Activated naive CD8-positive, alpha-beta T cell (primary cell): ENCODE results near the gene KIF25.

Experiments
- H3K27ac Mint-ChIP-seq: one replicate; pipeline ENCODE4 v1.8.0; 2021; ENCODE audit warnings: mixed read lengths
- H3K27me3 Mint-ChIP-seq: one replicate; pipeline ENCODE4 v1.8.0; 2021; ENCODE audit warnings: mixed read lengths
- H3K36me3 Mint-ChIP-seq: one replicate; pipeline ENCODE4 v1.8.0; 2021; ENCODE audit warnings: mixed read lengths
- H3K4me1 Mint-ChIP-seq: one replicate; pipeline ENCODE4 v1.8.0; 2021; ENCODE audit warnings: low read depth, mixed read lengths
- H3K4me3 Mint-ChIP-seq: one replicate; pipeline ENCODE4 v1.8.0; 2021; ENCODE audit warnings: mild to moderate bottlenecking, mixed read lengths
- H3K9me3 Mint-ChIP-seq: one replicate; pipeline ENCODE4 v1.8.0; 2021; ENCODE audit warnings: low read depth, mixed read lengths

Gene KIF25

DNA sequence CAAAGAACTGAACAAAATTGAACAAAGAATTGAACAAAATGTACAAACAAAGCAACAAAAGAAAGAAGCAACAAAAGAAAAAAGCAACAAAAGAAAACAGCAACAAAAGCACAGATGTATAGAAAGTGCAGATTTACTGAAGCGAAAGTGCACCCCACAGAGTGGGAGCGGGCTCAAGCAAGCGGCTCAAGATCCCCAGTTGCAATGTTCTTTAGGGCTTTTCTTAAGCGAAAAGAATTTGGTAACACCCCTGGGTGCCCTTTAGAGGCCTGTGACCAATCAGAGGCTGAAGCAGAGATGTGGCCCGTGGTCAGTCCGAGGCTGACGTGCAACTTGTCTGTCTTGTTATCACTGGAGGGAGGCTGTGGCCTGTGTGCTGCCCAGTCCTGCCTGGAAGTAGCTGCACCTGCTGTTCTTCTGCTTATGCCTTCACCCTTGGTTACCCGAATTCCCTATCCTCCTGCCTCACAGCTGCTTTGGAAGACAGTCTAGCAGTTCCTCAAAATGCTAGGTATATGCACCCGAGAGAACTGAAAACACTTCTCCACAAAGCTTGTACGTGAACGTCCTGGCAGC, 13.2 kb upstream of the KIF25 start:
- no peaks in the 10 kb centered on the region for H3K36me3 Mint-ChIP-seq
- H3K27me3 Mint-ChIP-seq = peaks cover 2% of the 10 kb centered on the region
- no peaks in the 10 kb centered on the region for H3K4me1 Mint-ChIP-seq
- no peaks in the 10 kb centered on the region for H3K9me3 Mint-ChIP-seq
- H3K27ac Mint-ChIP-seq = no peak overlapping the region
- H3K4me3 Mint-ChIP-seq = no peak overlapping the region

GRCh38 chr6:167984876-167985604, 12.4 kb upstream of the KIF25 start:
- H3K36me3 Mint-ChIP-seq = no peaks in the 10 kb centered on the region
- H3K27me3 Mint-ChIP-seq = peaks cover under 1% of the 10 kb centered on the region
- H3K27ac Mint-ChIP-seq = no peak overlapping the region
- H3K9me3 Mint-ChIP-seq = no peaks in the 10 kb centered on the region
- no peaks in the 10 kb centered on the region for H3K4me1 Mint-ChIP-seq
- no peak overlapping the region for H3K4me3 Mint-ChIP-seq

DNA sequence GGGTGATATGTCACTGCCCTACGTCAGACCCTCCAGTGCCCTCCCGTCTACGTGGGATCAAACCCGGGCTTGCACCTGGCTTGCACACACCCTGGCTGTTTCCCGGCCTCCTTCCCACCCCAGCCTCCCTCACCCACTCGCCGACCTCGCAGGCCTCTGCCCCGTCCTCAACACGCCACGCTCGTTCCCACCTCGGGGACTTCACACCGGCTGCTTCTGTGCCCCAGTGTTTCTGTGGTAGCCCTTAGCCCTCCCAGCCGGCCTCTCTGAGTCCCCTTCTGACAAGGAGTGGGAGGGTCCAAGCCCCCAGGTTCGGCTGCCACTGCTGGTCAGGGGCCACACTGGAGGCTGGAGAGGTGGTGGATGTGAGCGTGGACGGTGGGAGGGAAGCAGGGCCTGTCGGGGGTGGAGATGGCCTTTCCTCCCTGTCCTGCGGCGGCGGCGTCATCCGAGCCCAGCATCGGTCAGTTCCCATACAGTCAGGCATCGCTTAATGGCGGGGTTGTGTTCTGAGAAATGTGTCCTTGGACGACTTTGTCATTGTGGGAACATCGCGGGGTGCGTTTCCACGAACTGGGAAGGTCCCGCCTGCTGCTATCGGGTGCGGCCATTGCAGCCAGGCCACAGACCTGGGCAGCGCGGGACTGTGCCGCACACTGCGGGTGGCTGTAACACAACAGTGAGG, 11.4 kb upstream of the KIF25 start:
- Mint-ChIP-seq H3K9me3 (no peaks in the 10 kb centered on the region), H3K36me3 (no peaks in the 10 kb centered on the region), H3K4me1 (no peaks in the 10 kb centered on the region), H3K27me3 (no peaks in the 10 kb centered on the region), H3K4me3 (no peak overlapping the region), H3K27ac (no peak overlapping the region)

DNA sequence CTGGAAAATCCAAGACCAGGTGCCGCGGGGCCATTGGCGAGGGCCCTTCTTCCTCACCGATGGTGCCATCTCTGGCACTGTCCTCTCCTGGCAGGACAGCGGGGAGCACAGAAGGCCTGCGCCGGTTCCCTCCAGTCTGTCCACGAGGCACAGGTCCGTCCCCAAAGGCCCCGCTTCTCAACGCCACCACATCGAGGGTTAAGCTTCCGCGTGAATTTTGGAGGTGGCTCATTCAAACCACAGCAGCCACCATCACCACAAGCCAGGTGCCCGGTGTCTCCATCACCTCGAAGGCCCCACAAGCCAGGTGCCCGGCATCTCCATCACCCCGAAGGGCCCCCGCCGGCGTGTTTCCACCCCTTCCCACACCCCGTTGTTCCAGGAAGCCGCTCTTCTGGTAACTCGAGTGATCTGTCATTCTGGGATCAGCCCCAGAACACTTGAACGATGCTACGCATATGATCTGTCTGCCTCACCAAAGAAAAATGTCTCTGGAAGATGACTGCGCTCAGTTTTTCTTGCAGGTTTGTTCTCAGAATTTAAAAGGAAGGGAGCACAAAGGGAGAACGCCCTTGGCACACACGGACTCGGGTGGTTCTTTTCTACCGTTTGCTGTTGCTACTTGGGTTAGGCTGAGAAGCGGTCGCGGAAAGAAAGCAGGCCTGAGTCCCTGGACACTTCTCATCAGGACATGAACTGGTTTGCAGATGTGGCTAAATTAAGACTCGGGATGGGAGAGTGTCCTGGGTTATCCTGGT, 9.9 kb upstream of the KIF25 start:
- H3K27ac Mint-ChIP-seq = no peak overlapping the region
- H3K4me1 Mint-ChIP-seq = no peaks in the 10 kb centered on the region
- no peaks in the 10 kb centered on the region for H3K36me3 Mint-ChIP-seq
- no peaks in the 10 kb centered on the region for H3K27me3 Mint-ChIP-seq
- H3K4me3 Mint-ChIP-seq = no peak overlapping the region
- no peaks in the 10 kb centered on the region for H3K9me3 Mint-ChIP-seq

DNA sequence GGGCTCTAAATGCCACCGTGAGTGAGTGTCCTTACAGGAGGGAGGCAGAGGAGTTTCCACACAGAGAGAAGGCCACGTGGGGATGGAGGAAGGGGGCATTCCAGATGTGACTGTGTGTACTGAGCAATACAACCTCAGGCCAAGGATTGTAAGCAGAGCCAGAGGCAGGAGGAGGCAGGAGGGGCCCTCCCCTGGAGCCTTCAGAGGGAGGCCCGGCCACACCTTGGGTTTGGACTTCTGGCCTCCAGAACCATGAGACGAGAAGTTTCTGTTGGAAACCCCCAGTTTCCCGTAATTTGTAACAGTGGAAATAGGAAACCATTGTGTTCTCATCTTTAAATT, 9.3 kb upstream of the KIF25 start:
- Mint-ChIP-seq H3K27ac (no peak overlapping the region), H3K4me3 (no peak overlapping the region), H3K4me1 (no peaks in the 10 kb centered on the region), H3K9me3 (no peaks in the 10 kb centered on the region), H3K36me3 (no peaks in the 10 kb centered on the region), H3K27me3 (no peaks in the 10 kb centered on the region)

- Mint-ChIP-seq H3K4me1 (no peaks in the 10 kb centered on the region), H3K27me3 (peaks cover 3% of the 10 kb centered on the region), H3K36me3 (no peaks in the 10 kb centered on the region), H3K4me3 (no peak overlapping the region), H3K9me3 (no peaks in the 10 kb centered on the region), H3K27ac (no peak overlapping the region)
These were observed 8.3 kb upstream of the KIF25 start for GRCh38 chr6:167988945-167989841.

DNA sequence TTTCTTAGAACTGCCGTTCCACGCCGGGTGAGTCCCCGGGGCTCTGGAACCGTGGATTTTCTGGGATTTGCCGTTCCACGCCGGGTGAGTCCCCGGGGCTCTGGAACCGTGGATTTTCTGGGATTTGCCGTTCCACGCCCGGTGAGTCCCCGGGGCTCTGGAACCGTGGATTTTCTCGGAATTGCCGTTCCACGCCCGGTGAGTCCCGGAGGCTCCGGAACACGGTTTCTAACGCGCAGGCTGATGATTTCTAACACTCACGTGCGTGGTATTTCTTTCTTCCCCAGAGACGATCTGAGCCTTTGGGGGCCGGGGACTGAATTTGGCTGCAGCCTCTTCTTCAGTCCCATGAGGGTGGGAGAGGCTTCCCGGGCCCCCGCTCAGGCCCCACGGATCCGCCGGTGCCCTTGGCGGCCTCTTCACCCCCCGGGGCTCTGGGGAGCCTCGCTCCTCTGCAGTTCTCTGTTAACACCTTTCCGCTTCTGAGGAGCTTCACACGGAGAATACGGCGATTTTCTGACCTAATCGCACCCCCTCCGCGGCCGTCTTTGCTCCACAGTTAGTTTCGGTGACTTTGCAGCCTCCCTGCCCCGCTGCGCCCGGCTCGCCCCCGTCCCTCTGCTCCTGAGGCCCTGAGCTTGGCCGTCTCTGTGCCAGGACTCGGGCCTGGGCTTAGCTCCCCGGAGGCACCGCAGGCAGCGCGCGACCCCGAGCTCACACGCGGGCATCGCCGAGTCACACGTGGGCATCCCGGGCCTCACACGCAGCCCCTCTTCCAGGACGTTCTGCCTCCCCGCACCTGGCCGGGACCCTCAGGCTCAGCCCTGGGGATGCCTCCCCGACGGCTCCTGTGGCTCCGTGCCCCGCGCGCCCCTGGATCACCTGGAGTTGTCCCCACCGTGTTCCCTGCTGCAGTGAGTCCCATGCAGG, 7.2 kb upstream of the KIF25 start:
- H3K4me3 Mint-ChIP-seq = no peak overlapping the region
- no peaks in the 10 kb centered on the region for H3K4me1 Mint-ChIP-seq
- H3K36me3 Mint-ChIP-seq = no peaks in the 10 kb centered on the region
- no peak overlapping the region for H3K27ac Mint-ChIP-seq
- H3K27me3 Mint-ChIP-seq = peaks cover 3% of the 10 kb centered on the region
- no peaks in the 10 kb centered on the region for H3K9me3 Mint-ChIP-seq

GRCh38 chr6:167993169-167993568, 4.3 kb upstream of the KIF25 start:
- no peak overlapping the region for H3K27ac Mint-ChIP-seq
- H3K27me3 Mint-ChIP-seq = peaks cover 4% of the 10 kb centered on the region
- H3K4me1 Mint-ChIP-seq = peaks cover 2% of the 10 kb centered on the region
- H3K4me3 Mint-ChIP-seq = no peak overlapping the region
- no peaks in the 10 kb centered on the region for H3K36me3 Mint-ChIP-seq
- H3K9me3 Mint-ChIP-seq = no peaks in the 10 kb centered on the region

DNA sequence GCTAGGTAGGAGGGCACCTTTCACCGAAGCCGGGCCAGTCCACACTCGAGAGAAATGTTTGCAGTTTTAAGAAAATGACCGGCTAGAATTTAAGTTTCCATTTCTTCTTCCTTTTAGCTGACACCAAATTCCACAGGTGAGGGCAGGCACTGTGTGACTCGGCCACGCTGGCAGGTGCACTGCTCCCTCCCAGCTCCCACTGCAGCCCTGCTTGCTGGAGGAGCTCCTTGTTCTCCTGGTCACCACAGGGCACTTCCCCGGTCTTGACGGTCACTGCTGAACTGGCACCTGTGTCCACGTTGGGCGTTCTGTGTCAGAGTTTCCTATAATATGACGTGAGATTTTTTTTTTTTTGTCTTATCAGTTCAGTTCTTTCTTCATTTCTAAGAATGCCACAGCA, 3.6 kb upstream of the KIF25 start:
- Mint-ChIP-seq H3K27ac (no peak overlapping the region), H3K9me3 (no peaks in the 10 kb centered on the region), H3K36me3 (no peaks in the 10 kb centered on the region), H3K4me3 (no peak overlapping the region), H3K4me1 (peaks cover 2% of the 10 kb centered on the region), H3K27me3 (peaks cover 4% of the 10 kb centered on the region)

- Mint-ChIP-seq H3K36me3 (no peaks in the 10 kb centered on the region), H3K9me3 (no peaks in the 10 kb centered on the region), H3K27ac (no peak overlapping the region), H3K4me1 (peaks cover 2% of the 10 kb centered on the region), H3K27me3 (peaks cover 4% of the 10 kb centered on the region), H3K4me3 (no peak overlapping the region)
These were observed 2.2 kb upstream of the KIF25 start for GRCh38 chr6:167995302-167995701.

DNA sequence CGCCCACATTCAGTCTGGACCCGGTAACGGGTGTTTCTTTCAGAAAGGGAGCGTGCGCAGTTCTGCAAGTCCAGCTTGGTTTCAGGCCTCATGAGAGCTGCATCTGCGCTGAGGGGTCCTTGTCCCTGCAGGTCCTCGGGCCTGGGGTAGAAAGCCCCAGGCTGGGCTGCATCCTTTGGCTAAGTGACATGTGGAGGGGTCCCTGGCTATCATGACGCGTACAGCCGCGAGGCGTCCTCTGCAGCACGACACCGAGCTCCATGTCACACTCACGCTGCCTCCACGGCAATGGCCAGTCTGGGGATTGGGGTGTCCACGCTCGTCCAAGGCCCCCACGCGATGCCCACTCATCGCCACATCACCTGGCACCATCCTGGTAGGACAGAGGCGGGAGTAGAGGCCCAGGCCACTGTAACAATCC, 1.7 kb upstream of the KIF25 start:
- no peaks in the 10 kb centered on the region for H3K9me3 Mint-ChIP-seq
- H3K27me3 Mint-ChIP-seq = peaks cover 4% of the 10 kb centered on the region
- H3K4me1 Mint-ChIP-seq = peaks cover 2% of the 10 kb centered on the region
- H3K27ac Mint-ChIP-seq = no peak overlapping the region
- H3K36me3 Mint-ChIP-seq = no peaks in the 10 kb centered on the region
- H3K4me3 Mint-ChIP-seq = no peak overlapping the region

GRCh38 chr6:167996424-167997199, 859 bp upstream of the KIF25 start:
- no peak overlapping the region for H3K4me3 Mint-ChIP-seq
- peaks cover 2% of the 10 kb centered on the region for H3K4me1 Mint-ChIP-seq
- H3K27me3 Mint-ChIP-seq = peaks cover 4% of the 10 kb centered on the region
- no peaks in the 10 kb centered on the region for H3K36me3 Mint-ChIP-seq
- H3K27ac Mint-ChIP-seq = no peak overlapping the region
- H3K9me3 Mint-ChIP-seq = no peaks in the 10 kb centered on the region

- H3K27me3 Mint-ChIP-seq = peaks cover 4% of the 10 kb centered on the region
- no peak overlapping the region for H3K4me3 Mint-ChIP-seq
- no peaks in the 10 kb centered on the region for H3K9me3 Mint-ChIP-seq
- peaks cover 2% of the 10 kb centered on the region for H3K4me1 Mint-ChIP-seq
- no peaks in the 10 kb centered on the region for H3K36me3 Mint-ChIP-seq
- H3K27ac Mint-ChIP-seq = no peak overlapping the region
These were observed 744 bp downstream of the KIF25 start for GRCh38 chr6:167998215-167998614.
